Activated CD8-positive, alpha-beta memory T cell treated with anti-CD3 and anti-CD28 coated beads, Interleukin-2, amount 50 U/mL, for 48 hours (primary cell): ENCODE measurements around the gene IPPK.

ENCODE experiments used
- DNase-seq: peaks from one replicate; pipeline ENCODE4 v3.0.0-alpha.2; 2020

IPPK gene

DNA sequence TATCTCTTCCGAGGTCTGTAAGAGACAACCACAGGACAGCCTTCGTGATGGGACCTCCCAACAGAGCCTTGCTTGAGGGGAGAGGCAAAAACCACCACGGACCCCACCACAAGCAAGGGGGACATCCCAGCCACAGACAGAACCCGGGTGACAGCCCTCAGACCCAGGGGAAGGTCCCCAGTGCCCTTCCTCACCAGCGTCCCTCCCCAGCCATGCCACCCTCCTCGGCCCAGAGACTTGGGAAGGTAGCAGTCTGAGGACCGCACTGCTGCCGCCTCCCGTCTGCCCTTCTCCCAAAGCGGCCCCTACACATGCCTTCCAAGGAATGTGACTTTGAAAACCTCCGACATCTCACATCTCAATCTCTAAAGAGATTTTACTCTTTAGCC, 13.4 kb downstream of the IPPK start:
- no peak for DNase-seq

DNA sequence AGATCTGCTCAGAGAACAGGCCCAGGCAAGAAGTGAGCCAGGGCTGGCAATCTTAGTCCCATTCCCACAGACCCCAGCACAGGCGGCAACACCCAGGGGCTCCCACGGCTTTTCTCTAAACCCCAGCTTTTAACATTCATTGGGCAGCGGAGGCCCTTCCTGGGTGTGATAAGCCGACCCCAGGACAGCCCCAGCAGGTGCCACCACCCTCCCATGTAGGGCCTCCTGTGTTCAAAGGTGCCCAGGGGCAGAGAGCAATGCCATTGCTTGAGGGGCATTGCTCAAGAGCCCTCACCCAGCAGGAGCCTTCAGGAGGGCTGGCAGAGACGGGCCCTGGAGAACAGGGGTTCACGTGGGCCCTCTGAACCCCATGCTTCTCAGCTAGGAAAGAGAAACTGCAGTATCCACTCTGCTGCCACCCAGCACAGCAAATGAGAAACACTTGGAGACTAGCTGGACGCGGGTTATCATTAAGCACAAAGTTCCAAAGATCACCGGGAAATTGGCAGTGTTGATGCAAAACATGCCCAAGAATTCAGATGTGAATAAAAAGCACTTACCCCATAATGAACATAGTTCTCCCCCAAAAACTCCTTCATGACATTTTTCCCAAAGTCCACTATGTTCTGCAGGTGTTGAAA, 13.9 kb downstream of the IPPK start:
- DNase-seq = no peak

DNA sequence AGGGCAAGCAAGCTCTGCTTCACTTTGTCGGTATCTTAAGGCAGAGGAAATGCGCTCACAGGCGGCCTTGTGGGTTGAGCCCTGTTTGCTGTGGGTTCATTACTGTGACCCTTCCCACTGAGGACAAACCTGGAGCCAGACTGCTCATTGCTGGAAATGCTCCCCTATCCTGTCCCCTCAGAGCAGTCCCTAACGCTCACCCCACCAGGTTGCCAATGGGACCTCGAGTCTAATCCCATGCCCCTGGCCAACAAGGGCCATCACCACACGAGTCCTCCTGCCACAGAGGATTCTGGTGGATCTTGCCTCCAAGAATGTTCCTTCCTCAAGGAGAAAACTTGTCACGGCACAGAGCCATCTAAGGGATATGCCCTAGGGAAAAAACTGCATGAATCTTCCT, 14.6 kb downstream of the IPPK start:
- DNase-seq = no peak

DNA sequence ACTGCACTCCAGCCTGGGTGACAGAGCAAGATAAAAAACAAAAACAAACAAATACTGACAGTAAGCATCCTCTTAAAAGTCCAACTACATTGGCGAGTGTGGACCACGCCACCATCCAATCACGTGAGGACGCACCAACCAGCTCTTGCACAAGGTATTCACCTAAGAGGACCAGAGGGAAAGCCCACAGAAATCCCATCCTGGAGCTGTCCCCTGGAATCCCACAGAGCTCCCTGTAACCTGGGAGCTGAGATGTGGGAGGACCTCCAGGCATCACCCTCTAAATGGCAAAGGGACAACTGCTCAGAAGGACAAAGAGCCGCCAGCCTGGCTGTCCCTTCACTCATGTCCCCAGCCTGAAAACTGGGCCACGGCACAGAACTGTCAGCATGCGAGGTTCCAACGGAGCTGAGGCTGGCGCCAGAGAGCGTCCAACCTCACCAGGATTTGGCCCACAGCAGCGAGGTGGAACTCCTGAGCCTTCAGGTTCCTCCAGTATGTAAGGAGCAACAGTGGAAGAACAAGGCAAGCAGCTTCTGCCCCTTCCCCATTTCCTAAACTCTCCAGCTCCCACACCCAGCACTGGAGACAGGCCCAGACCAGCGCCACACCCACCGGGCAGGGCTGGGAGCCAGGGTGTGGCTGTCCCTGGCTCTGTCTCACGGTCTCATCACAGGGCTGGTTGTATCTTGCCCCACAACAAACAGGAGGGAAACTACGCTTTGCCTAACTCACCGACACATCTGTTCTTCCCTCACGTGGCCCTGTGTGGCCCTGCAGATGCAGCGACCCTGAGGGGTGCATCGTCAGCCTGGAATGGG, 15.2 kb downstream of the IPPK start:
- DNase-seq = no peak

DNA sequence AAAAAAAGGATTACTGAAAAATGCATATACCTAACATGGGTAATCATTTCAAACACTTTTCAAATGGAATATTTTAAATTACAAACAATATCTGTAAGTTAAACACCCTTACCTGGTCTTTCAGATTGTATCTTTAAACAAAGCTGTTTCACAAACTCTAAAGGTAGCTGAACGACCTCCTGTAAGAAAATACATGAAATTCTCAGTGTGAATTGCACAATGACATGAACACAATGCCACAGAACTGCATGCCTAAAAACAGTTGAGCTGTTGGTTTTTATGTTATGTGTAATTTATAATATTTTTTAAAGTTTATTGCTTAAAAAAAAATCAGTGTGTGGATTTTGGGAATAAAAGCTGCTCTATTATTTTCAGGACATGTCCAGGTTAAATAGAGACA, 17.5 kb downstream of the IPPK start:
- no peak for DNase-seq

DNA sequence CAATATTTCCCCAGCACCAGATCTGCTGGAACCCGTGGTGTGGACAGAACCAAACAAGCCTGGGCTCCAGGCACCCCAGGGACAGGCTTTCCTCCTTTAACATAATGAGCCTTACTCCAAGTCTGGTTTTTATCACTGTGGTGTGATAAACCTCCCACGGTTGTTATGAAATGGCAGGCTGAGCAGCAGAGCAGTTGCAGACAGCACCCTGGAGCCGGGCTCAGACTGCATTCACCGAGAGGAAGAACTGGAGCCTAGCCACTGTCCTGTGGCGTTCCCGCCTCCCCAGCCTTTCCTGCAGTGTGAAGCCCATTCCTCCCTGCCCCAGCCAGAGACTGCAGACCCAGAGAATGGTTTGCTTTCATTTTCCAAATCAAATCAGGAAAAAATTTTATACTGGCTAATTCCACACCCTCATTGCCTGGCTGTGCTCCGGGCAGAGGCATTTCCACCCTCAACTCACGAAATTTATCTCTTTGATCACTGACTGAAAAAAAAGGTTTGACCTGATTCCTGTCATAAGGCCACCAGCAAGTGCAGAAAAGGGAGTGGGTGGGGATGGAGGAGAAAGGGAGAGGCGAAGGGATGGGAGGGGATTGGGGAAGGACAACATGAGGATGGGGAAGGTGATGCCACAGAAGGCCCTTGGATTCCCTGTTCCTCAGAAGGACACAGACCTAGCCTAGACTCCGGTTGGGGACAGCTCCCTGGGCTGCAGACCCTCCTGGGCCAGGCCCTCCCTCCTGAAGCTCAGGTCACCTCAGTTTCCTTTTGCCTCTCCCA, 18.9 kb downstream of the IPPK start:
- DNase-seq = no peak

DNA sequence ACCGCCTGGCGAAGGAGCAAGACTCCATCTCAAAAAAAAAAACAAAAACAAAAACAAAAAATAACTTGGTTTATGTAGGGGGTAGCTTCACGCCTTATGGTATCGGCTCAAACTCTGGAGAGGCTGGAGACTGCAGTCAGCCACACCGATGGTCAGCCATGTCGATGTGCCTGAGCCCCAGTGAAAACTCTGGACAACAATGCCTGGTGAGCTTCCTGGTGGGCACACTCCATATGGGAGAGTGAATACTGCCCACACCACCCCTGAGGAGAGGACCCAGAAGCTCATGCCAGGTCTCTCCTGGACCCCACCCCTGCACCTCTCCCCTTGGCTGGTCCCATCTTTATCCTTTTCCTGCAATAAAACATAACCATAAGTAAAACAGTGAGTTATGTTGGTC, 19.6 kb downstream of the IPPK start:
- no peak for DNase-seq

DNA sequence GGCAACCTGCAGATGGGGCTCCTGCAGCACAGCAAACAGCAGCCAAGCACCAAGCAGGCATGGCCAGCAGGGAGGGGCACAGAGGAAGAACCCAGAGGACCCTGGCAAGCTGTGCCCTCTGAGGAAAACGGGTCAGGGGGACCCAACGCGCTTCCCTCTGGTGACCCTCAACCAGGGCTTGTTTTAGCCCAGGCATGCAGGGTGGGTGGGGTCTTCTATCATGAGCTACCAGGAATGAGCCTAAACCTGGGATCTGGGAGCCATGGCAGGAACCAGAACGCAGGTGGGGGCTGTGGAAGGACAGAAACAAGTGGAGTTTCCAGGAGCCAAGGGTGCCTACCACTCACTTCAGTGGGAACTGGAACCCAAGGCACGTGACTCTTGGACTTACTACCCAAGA, 20.9 kb downstream of the IPPK start:
- peak; percentile 13 for DNase-seq

DNA sequence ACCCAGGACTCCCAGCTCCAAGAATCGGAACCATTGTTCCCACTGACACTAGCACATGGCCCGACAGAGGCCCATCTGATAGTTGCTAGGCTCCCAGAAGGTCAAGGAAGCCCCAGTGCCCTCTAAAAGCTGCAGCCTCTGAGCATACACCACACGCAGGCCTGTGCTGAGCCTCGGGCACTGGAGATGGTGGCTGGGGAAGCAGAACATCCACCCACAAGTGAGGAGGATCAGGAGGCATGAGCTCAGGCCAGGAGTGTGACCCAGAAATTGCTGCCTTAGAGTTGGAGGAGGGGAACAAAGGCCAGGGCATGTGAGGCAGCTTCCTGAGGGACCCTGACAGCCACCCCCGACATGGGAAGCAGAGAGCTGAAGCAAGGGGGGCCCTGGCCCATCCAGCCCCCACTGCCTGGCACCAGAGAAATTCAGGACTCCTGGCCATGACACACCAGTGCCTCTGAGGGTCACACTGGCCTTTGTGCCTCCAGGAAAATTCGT, 21.4 kb downstream of the IPPK start:
- DNase-seq = peak; percentile 20

DNA sequence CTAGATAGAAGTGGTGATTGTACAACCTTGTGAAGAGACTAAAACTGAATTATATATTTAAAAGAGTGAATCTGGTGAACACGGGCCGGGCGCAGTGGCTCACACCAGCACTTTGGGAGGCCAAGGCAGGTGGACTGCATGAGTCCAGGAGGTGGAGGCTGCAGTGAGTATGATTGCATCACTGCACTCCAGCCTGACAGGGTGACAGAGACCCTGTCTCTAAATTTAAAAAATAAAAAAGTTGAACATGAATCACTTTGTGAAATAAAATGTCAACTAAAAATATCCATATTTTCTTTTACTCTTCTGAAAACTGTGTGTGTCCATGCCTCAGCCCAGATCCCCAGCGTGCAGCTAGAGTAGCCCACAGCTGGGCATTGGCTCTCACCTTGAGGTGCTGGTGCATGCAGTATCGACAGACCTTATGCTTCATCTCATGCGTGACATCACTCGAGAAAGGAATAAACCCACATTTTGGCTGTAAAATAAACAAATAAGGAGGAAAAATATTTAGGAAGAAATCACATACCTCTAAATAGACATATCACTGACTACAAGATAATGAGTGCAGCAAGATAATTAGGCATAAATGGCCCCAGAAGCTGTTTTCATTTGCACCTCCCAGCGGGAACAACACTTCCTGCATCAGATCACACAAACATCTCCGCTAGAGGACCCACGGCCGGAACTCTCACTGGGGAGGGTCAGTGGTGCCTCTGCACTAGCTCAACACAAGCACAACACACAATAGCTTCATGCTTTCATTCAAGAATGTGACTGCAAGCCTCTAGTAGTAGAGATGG, 22.1 kb downstream of the IPPK start:
- DNase-seq = no peak

DNA sequence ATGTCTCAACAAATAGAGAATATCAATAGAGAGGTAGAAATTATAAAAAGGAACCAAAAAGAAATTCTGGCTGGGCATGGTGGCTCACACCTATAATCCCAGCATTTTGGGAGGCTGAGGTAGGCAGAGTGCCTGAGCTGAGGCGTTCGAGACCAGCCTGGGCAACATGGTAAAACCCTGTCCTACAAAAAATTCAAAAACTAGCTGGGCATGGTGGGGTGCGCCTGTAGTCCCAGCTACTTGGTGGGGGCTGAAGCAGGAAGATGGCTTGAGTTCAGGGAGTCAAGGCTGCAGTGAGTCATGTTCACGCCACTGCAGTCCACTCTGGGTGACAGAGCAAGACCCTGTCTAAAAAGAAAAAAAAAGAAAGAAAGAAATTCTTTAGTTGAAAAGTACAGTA, 24.9 kb downstream of the IPPK start:
- no peak for DNase-seq

DNA sequence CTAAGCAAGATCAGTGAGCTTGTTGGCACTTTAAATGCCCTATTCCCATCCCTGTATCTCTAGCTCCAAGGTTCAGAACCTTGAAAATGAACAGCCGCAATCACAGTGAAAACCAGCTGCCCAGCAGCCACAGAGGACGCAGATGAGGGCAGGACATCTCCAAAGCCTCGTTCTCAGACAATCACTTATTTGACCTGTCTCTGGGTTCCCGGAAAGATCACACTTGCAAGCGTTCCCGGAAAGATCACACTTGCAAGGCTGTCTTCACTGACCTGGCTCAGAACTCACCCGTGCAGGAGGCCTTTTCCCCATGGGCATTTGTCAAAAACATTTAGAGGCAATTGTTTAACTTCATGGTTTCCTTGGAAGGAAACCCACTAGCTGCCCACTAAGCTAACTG, 25.7 kb downstream of the IPPK start:
- peak; percentile 20 for DNase-seq

DNA sequence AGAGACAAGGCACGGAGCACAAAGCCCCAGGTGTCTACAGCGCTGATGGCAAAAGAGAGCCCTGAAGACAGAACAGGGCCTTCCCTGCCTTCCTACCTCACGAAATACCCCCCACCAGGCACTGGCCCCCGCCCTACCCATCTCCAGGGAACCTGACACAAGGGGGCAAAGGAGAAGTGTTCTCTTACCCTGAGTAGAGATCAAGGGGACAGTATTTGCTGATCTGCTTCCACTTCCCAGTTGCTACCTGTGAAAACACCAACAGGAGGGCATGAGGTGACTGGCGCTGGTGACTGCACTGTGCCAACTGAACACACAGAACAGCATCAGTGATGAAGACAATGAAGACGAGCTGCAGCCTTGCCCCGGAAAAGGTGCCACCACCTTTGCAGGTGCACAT, 27.4 kb downstream of the IPPK start:
- peak; percentile 28 for DNase-seq

DNA sequence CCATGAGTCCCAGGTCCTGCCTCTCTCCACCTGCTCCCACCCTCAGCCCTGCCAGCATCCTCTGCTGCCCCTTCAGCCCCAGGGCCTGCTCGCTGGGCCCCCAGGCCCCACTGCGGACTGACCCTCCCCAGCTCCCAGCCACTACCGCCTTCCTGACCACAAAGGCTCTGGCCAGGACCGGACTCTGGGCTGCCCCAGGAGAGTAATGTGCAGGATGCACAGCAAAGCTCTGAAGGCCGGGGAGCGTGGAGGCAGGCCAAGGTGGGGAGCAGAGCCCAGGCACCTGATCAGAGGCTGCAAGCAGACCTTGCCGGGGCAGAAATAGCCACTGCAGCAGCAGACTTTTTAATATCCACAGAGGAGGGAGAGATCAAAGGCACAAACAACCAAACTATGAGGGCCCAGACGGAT, 27.9 kb downstream of the IPPK start:
- no peak for DNase-seq

DNA sequence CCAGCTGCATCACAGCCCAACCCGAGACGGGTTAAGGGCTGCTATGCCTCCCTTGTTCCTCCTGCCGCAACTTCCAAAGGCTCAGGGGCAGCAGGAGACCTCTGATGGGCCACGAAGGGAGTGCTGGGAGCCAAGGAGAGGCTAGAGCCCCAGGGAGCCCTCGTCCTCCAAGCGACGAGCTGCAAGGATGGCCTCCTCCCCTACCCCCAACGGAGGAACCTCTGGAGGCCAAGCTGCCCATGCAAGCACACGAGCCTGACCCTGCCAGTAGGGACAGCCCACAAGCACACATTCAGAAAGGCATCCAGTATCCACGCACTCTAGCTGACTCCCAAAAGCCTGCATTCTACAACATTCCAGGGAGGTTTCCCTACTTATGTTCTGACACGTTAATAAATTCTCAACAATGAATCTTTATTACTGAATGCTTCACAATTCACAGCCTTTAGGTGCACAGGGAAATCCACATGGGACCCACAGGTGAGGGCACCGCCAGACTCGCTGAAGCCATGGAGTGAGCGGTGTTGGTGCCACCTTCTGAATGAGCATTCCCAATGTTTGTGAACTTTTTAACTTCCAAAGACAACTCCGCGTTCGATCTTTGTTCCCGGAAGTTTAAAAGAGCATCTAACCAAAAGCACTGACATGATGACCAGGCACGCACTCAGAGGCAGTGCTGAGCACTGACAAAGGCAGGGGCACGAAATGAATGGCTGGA, 28.7 kb downstream of the IPPK start:
- DNase-seq = peak; percentile 23

DNA sequence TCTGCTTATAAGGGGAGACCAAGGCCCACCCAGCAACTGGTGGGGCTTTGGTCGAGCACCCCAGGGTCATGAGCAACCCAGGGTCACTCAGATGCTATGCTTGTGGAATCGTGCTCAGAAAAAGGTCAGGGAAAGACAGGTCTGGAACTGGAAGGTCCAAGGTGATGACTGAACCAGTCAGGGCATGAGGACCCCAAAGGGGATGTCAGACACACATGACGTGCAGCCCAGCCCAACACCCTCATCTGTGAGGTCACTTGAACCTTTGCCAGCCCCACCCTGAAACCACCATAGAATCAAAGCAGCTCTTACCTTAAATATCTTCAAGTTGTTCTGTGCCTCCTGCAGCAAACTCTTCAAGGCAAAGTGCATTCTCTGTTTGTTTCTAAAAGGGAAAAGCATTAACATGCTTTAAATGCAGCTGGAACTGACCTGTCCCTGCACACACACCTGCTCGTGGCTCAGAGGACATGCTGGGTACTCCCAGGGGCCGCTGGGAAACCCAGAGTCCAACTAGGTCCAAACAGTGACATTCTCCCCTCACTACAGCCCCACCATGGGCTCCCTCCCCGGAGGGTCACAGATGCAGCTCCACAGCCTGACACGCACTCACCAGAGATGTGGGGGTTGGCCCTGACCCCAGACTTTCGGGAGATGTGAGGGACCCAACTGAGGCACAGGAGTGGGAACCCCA, 29.4 kb downstream of the IPPK start:
- peak; percentile 23 for DNase-seq

DNA sequence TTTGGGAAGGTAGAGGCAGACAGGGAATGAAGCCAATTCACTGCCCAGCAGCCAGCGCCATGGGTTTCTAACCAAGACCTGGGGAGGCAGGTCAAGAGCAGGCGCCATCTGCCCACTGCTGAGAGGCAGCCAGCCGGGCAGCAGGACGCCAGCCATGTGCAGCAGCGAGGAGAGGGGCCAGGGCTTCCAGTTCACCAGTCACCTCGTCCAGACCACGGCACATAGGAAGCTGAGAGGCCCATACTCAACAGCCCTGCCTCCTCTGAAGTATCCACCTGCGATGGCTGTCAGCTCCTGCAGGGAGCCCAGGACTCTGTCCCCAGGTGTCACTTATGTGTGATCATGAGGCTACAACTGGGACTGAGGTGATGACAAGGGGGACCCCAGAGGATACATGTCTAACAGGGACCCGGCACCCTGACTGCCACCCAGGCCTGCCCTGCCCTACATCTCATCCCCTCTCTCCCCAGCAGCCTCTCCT, 30.1 kb downstream of the IPPK start:
- DNase-seq = peak; percentile 40

DNA sequence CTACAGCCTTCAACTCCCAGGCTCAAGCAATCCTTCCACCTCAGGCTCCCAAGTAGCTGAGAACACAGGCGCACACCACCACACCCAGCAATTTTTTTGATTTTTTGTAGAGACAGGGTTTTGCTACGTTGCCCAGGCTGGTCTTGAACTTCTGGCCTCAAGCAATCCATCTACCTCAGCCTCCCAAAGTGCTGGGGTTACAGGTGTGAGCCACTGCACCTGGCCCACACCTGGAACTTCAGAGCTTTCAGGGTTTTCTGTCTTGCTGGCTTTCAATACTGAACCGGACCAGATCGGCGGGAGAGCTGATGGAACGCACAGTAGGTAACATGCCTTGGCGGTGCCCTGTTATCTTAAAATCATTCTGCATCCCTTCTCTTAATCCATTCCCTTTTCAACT, 30.8 kb downstream of the IPPK start:
- DNase-seq = peak; percentile 10

DNA sequence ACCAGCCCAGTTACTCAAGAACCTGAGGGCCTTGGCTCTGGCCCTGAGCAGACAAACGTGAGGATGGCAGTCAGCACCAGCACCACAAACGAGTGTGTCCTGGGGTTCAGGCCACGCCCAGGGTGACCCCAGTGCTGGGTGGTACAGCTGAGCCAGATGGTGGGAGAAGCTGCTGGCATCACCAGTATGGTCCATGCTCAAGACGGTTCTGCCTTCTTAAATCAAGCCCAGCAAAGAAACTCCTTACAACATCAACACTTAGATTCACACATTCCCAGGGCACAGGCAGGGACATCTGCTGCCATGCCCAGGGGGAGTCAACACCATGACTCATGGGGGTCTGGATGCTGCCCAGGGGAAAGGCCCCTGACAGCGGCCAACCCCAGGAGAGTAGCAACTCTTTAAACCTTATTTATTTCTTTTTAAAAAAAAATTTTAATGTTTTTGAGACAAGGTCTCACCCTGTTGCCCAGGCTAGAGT, 31.3 kb downstream of the IPPK start:
- DNase-seq = peak; percentile 35

DNA sequence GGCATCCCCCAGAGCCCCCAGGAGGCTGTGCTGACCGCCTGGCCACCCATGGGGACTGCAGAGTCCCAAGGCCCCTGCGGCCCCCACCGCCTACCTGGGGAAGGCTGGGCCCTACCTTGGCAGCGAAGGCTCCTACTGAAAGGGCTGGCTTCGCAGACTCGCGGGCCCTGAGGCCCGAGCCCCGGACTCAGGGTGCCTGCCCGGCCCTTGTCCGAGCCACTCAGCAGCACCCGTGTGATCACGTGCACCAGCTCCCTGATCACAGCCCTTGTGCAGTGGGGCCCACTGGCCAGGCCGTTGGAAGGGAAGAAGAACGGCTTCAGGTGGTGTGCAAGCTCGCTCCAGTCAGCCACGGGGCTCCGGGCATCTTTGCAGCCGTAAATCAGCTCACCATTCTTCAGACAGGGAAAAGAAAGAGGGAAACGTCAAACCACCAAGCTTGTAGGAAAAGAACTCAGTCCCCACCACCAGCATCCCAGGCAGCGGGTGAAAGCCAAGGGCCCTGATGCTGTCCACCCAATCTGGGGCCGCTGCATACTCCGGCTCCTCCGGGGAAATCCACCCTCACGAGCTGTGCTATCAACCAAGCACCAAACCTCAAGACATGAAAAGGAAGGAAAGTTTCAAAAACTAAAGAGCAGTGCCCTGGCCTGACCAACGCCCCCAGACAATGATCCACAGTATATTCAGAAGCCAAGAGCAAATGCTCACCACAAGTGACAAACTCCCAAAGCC, 31.9 kb downstream of the IPPK start:
- peak; percentile 40 for DNase-seq
